ENCODE results near the gene PLPP4.

Gene PLPP4

GRCh38 chr10:120466006-120466405 is 9.0 kb downstream of the PLPP4 start:
- H2AFZ ChIP-seq (ENCODE audit: low read length) = no peak overlapping the region
- H3K79me2 ChIP-seq (ENCODE audit: low read length) = no peaks in the 10 kb centered on the region
- no peak overlapping the region for H3K27ac ChIP-seq (ENCODE audit: low read length)
- H3K9ac ChIP-seq (ENCODE audit: low read length) = no peak overlapping the region
- H3K4me2 ChIP-seq (ENCODE audit: low read depth, low read length) = no peak overlapping the region
- no peaks in the 10 kb centered on the region for H4K20me1 ChIP-seq (ENCODE audit: insufficient read depth, low read length)
- no peaks in the 10 kb centered on the region for H3K36me3 ChIP-seq (replicated peaks; ENCODE audit: insufficient read depth, low read length)
- H3K27me3 ChIP-seq (replicated peaks; ENCODE audit: insufficient read depth, low read length) = no peaks in the 10 kb centered on the region
- H3K9me2 ChIP-seq (replicated peaks; ENCODE audit: insufficient read depth, low read length) = no peaks in the 10 kb centered on the region
- H3K4me3 ChIP-seq (ENCODE audit: low read length) = no peak overlapping the region
- no peaks in the 10 kb centered on the region for H3K9me3 ChIP-seq (replicated peaks; ENCODE audit: insufficient read depth, low read length)
- no peak for TF ChIP-seq EZH2phosphoT487 (IDR thresholded peaks at IDR 0.05; ENCODE audit: low read length)
- TF ChIP-seq EZH2 (optimal IDR thresholded peaks at IDR 0.05; ENCODE audit: low read depth, low read length) = no peak
- no peak for TF ChIP-seq CTCF (IDR thresholded peaks at IDR 0.05; ENCODE audit: low read length)
- H3F3A ChIP-seq (ENCODE audit: insufficient read depth, low read length) = no peaks in the 10 kb centered on the region
- DNase-seq = no peak
- no peaks in the 10 kb centered on the region for H3K4me1 ChIP-seq (ENCODE audit: low read length)

GRCh38 chr10:120473593-120473992 is 16.6 kb downstream of the PLPP4 start:
- H3K79me2 ChIP-seq (ENCODE audit: low read length) = no peaks in the 10 kb centered on the region
- no peak overlapping the region for H3K4me3 ChIP-seq (ENCODE audit: low read length)
- H3F3A ChIP-seq (ENCODE audit: insufficient read depth, low read length) = no peaks in the 10 kb centered on the region
- H3K9me2 ChIP-seq (replicated peaks; ENCODE audit: insufficient read depth, low read length) = no peaks in the 10 kb centered on the region
- TF ChIP-seq EZH2 (optimal IDR thresholded peaks at IDR 0.05; ENCODE audit: low read depth, low read length) (no peak), EZH2phosphoT487 (IDR thresholded peaks at IDR 0.05; ENCODE audit: low read length) (no peak), CTCF (IDR thresholded peaks at IDR 0.05; ENCODE audit: low read length) (no peak)
- H2AFZ ChIP-seq (ENCODE audit: low read length) = no peak overlapping the region
- H3K4me2 ChIP-seq (ENCODE audit: low read depth, low read length) = no peak overlapping the region
- no peaks in the 10 kb centered on the region for H3K27me3 ChIP-seq (replicated peaks; ENCODE audit: insufficient read depth, low read length)
- no peaks in the 10 kb centered on the region for H3K4me1 ChIP-seq (ENCODE audit: low read length)
- no peak overlapping the region for H3K27ac ChIP-seq (ENCODE audit: low read length)
- H3K36me3 ChIP-seq (replicated peaks; ENCODE audit: insufficient read depth, low read length) = no peaks in the 10 kb centered on the region
- no peaks in the 10 kb centered on the region for H4K20me1 ChIP-seq (ENCODE audit: insufficient read depth, low read length)
- H3K9ac ChIP-seq (ENCODE audit: low read length) = no peak overlapping the region
- H3K9me3 ChIP-seq (replicated peaks; ENCODE audit: insufficient read depth, low read length) = no peaks in the 10 kb centered on the region
- no peak for DNase-seq

- Histone ChIP-seq H3F3A (ENCODE audit: insufficient read depth, low read length) (no peaks in the 10 kb centered on the region), H3K9ac (ENCODE audit: low read length) (no peak overlapping the region), H3K4me2 (ENCODE audit: low read depth, low read length) (no peak overlapping the region), H3K79me2 (ENCODE audit: low read length) (no peaks in the 10 kb centered on the region), H4K20me1 (ENCODE audit: insufficient read depth, low read length) (no peaks in the 10 kb centered on the region), H3K27me3 (replicated peaks; ENCODE audit: insufficient read depth, low read length) (no peaks in the 10 kb centered on the region), H3K9me2 (replicated peaks; ENCODE audit: insufficient read depth, low read length) (no peaks in the 10 kb centered on the region), H2AFZ (ENCODE audit: low read length) (no peak overlapping the region), H3K4me1 (ENCODE audit: low read length) (no peaks in the 10 kb centered on the region), H3K9me3 (replicated peaks; ENCODE audit: insufficient read depth, low read length) (no peaks in the 10 kb centered on the region), H3K4me3 (ENCODE audit: low read length) (no peak overlapping the region), H3K36me3 (replicated peaks; ENCODE audit: insufficient read depth, low read length) (no peaks in the 10 kb centered on the region), H3K27ac (ENCODE audit: low read length) (no peak overlapping the region)
- TF ChIP-seq EZH2phosphoT487 (IDR thresholded peaks at IDR 0.05; ENCODE audit: low read length) (no peak), EZH2 (optimal IDR thresholded peaks at IDR 0.05; ENCODE audit: low read depth, low read length) (no peak), CTCF (IDR thresholded peaks at IDR 0.05; ENCODE audit: low read length) (no peak)
- no peak for DNase-seq
Observed at GRCh38 chr10:120474956-120475355, 17.9 kb downstream of the PLPP4 start.

Measured in MM.1S (cell line).